Frontal cortex (tissue), 4 donors: Measurements from ENCODE around the gene CLCN4. TPM values are rescaled to one million over a fixed set of nuclear protein-coding genes. Genes with fewer than 3 reads are reported as not detected.

Experiments used
- DNase-seq, 2 donors: peaks; one replicate each; pipeline ENCODE4 v3.0.0; 2012; ENCODE audit warnings: low spot score in 2 of 2
- FAIRE-seq: peaks from 2 replicates; lab custom pipeline; 2012; peaks lifted over from hg19 to GRCh38; lab: Jason Lieb, UNC
- total RNA-seq: library from RNA; depleted of rRNA; stranded (reverse); fragments of >200 nt; gene quantifications from one replicate; pipeline ENCODE4 v1.2.3, GENCODE V29; 2014
- donor health status: control.
- donor health status: control.
- donor health status: control.

Gene CLCN4
- total RNA-seq, 1 donor from 2014 or later: 84.8 TPM

DNA sequence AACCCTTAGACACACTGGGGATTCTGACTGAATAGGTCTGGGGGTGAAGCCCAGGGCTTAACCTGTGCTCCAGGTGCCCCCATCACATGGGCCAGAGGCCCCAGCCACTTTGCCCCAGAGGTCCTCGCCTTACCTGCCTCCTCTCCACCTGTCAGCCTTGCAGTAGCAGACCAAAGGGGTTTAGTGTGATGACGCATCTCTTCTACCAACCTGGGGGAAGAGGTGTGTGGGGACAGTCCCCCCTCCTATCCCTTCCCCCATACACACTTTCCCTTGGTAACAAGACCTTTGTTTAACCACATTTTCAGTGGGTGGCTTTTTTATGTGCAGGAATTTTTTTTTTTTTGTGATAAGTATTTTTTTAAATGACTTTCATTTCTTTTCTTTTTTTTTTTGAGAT, 6.3 kb downstream of the CLCN4 start:
- FAIRE-seq (no peak), DNase-seq (no peak)

GRCh38 chrX:10164879-10165278, 8.1 kb downstream of the CLCN4 start:
- FAIRE-seq (no peak), DNase-seq (no peak)

DNA sequence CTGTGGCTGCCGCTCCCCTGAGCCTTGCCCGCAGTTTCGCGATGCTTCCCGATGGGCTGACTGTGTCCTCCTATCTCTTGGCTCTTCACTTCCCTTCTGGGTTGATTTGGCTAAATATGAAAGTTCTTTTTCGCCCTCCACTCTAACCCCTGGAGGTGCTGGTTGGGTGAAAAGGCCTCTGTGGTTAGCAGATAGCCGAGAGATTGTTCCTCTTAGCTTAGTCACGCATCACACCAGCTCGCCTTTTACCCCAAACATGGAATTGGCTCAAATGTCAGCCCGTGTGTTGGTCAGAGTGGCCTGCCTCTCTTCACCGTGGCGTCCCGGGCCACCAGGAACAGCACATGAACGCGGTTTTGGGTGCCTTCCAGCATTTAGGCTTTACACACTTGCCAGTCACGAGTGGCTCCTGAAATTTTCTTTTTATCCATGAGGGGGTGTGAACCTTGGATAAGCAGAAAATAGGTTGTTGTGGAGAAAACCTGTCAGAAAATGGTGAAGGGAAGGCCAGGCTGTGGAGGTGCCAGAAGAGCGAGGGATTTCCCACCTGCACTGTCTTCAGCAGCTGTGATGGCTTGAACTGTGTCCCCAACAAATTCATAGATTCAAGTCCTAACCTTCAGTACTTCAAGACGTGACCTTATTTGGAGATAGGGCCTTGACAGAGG, 8.9 kb downstream of the CLCN4 start:
- no peak for DNase-seq
- FAIRE-seq: no peak

DNA sequence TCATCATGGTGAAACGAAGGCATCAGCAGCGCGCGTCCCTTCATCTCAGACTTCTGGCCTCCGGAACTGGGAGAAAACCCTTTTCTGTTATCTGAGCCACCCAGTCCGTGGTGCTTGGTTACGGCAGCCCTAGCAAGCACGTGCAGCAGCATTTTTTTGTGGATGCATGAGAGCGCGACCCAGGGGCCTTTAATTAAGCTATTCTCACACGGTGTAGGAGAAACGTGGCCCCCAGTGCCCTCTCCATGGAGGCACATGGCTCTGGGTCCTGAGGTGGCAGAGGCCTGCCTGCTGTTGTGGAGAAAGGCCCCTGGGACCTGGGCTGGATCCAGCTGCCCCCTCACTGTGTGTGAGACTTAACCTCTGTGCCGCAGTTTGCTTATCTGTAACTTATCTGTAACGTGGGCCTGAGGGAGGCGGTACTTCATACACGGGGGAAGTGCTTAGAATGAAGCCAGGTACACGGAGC, 9.5 kb downstream of the CLCN4 start:
- DNase-seq (no peak), FAIRE-seq (no peak)

- FAIRE-seq (no peak), DNase-seq (peak in 1 of 2 donors; percentile 28)
Observed at GRCh38 chrX:10166731-10167151, 10.0 kb downstream of the CLCN4 start.

- FAIRE-seq: no peak
- no peak for DNase-seq
Observed at GRCh38 chrX:10167573-10167972, 10.8 kb downstream of the CLCN4 start.

- no peak for FAIRE-seq
- DNase-seq: no peak
Observed at GRCh38 chrX:10168226-10168625, 11.5 kb downstream of the CLCN4 start.

- FAIRE-seq: no peak
- no peak for DNase-seq
Observed at GRCh38 chrX:10169175-10169574, 12.4 kb downstream of the CLCN4 start.

- no peak for DNase-seq
- FAIRE-seq: no peak
Observed at GRCh38 chrX:10171249-10171648, 14.5 kb downstream of the CLCN4 start.

DNA sequence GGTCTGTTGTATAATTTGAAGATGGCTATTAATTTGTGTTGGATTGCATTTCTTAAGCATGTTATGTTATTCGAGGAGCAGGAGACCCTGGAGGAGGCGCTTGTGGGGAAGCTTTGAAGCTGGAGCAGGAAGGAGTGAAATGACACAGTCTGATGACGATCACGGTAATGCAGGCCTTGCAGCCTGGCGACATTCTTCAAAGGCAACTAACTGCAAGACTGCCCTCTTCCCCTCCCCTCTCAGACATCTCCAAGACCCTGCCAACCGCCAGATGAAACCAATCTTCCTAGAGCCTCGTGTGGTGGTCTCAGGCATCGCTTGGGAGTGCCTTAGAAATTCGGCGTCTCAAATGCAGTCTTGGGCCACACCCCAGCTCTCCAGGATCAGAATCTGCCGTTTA, 16.1 kb downstream of the CLCN4 start:
- FAIRE-seq (no peak), DNase-seq (no peak)

DNA sequence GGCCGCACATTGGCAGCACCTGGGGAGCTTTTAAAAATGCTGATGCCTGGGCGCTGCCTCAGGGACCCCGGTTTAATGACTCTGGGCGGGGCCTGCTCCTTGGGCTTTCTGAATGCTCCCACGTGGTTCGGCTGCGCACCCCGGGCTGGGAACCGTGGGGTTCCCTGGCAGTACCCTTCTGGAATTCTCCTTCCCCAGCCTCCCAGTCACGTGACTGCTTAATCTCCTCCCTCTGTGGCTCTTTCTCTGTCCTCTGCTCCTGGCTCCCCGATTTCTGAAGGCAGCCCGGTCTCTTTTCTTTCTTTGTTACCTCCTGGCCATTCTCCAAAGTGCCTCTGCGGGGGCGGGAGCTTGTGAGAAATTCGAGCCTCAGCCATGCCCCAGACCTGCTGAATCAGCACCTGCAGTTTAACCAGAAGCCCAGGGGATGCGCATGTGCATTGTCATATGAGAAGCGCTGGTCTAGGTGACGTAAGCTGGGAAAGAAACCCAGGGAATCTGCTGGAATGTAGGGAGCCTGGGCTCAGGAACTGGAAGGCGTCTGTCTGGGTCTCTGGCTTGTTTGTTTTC, 16.6 kb downstream of the CLCN4 start:
- FAIRE-seq: no peak
- peak in 1 of 2 donors; percentile 35 for DNase-seq

- no peak for DNase-seq
- FAIRE-seq: no peak
Observed at GRCh38 chrX:10174051-10174450, 17.3 kb downstream of the CLCN4 start.

DNA sequence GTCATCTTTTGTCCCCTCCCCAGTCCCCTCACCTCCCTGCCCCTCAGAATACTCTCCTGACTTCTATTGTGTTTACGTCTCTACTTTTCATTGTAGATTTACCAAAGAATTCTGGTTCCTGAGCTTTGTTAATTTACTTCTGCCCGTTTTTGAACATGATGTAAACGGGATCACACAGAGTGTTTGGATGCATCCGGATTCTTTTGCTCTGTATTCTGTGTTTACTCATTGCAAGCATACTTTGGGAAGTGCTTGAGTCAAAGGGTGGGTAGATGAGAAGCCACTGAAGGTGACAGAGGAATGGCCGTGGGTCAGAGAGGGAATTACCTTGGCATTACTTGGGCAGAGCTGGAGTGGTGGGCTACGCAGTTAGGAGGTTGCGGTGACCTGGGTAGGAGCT, 18.0 kb downstream of the CLCN4 start:
- DNase-seq (no peak), FAIRE-seq (no peak)

DNA sequence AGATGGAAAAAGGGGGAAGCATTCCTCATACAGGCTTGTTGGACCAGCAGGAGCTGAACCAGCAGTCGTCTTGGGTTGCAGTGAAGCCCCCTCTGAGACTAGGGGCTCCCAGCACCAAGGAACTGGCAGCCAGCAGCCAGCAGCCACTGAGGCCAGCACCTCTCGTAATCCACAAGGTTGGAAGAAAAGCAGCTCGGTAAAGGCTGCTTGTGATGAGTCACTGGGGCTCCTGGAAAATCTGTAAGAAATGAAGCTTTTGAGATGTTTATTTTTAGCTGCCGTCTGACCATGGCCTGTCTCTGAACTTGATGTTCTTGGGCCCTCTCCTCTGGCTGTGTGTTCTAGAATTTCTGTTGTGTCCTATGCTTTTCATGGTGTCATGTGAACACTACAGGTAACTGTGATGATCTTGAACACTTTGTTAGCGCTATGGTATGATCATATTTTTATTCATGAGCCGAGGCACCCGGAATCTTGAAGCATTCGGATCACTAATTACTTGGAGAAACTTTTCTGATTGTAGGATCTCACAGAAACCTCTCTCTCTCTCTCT, 18.6 kb downstream of the CLCN4 start:
- DNase-seq: peak in 1 of 2 donors; percentile 16
- no peak for FAIRE-seq

DNA sequence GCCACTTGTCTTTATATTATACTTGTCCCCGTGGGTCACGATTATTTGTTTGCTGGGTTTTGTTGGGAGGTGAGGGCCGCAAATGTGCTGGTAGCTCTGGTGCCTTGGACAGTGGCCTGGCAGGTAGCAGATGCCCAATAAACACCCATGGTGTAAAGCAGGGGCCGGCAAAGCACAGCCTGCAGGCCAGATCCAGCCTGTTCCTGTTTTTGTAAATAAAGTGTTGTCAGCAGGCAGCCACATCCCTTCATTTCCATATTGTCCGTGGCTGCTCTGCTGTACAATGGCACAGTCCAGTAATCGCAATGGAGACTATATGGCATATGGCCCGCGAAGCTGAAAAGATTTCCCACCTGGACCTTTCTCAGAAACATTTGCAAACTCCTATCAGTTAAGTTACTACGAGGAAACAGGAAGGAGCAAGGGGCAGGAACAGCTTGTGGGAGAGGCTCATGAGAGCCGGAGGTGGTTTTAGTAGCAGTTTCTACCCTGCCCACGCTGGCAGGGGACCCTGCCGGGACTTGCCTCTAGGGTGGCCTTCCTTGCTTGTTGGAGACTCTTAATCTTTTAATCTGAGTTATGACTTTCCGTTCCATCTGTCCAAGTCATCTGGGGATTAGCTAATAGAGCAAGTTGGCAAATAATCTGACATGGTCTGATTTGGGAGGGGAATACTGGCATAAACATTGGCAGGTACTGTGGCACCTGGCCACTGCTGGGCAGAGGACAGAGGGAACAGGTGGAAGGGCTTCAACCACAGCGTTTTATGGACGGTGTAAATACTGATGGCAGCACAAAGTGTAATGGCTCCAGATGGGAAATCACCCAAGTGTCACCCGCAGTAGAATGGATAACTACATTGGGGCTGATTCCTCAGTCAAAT, 19.6 kb downstream of the CLCN4 start:
- FAIRE-seq (no peak), DNase-seq (no peak)

- FAIRE-seq (no peak), DNase-seq (no peak)
Observed at GRCh38 chrX:10177004-10177396, 20.2 kb downstream of the CLCN4 start.

GRCh38 chrX:10177601-10178000, 20.8 kb downstream of the CLCN4 start:
- no peak for FAIRE-seq
- no peak for DNase-seq

DNA sequence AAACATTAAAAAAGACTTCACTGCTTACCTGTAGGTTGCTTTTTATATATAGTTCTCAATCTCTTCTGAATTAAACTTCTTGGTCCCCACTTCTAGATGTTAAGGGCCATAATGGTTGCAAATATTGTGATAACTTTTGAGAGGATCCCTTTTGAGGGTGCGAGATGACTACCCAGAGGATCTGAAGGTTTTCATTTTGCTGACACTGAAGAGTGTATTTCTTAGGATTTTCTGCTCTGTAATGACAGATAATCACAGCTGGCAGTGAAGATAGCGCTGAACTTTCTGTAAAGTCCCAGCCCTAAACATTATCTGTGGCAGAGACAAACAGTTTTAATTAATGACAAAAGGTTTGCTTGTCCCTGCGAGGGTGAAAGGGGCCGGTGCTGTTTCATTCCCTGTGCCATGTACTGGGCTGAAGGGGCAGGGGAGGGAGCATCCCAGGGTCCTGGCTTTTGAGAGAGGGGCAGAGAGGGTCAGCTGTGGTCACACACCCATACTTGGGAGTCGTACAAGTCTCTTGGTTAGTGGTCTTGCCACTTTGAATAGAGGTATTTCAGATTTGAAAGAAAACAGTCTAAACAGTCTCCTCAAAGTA, 22.2 kb downstream of the CLCN4 start:
- FAIRE-seq: no peak

GRCh38 chrX:10183760-10184159, 27.0 kb downstream of the CLCN4 start:
- FAIRE-seq (no peak), DNase-seq (no peak)

More for the DNA sequence above, 22.2 kb downstream of the CLCN4 start:
- DNase-seq: no peak

- FAIRE-seq (no peak), DNase-seq (no peak)
Observed at GRCh38 chrX:10184411-10184810, 27.6 kb downstream of the CLCN4 start.
